Measurements from ENCODE around the gene ANKH.
A peak's percentile ranks its signal among the peaks of the same experiment; 100 is the strongest.

Gene ANKH

GRCh38 chr5:14873093-14873492 is 1.5 kb upstream of the ANKH start:
- Mint-ChIP-seq H3K27ac (no peak overlapping the region), H3K9me3 (no peaks in the 10 kb centered on the region), H3K4me1 (peaks cover 20% of the 10 kb centered on the region), H3K27me3 (no peaks in the 10 kb centered on the region), H3K4me3 (peak overlapping the region; percentile 9 to 94)
- ATAC-seq (no peak), DNase-seq (no peak)

GRCh38 chr5:14872070-14872989 is 752 bp upstream of the ANKH start:
- H3K9me3 Mint-ChIP-seq: no peaks in the 10 kb centered on the region
- peak overlapping the region; percentile 83 to 97 for H3K27ac Mint-ChIP-seq
- peak overlapping the region; percentile 90 to 94 for H3K4me3 Mint-ChIP-seq
- no peaks in the 10 kb centered on the region for H3K27me3 Mint-ChIP-seq
- DNase-seq: peak; percentile 65 to 66
- peaks cover 25% of the 10 kb centered on the region for H3K4me1 Mint-ChIP-seq
- peak; percentile 59 for ATAC-seq

GRCh38 chr5:14870337-14871213 is 1.0 kb downstream of the ANKH start:
- Mint-ChIP-seq H3K4me1 (peaks cover 38% of the 10 kb centered on the region), H3K9me3 (no peaks in the 10 kb centered on the region), H3K27ac (peak overlapping the region; percentile 95 to 98), H3K27me3 (no peaks in the 10 kb centered on the region), H3K4me3 (peak overlapping the region; percentile 89 to 100)
- peak; percentile 33 to 54 for DNase-seq
- no peak for ATAC-seq

GRCh38 chr5:14869668-14870164 is 1.9 kb downstream of the ANKH start:
- Mint-ChIP-seq H3K27ac (peak overlapping the region; percentile 95 to 98), H3K4me3 (peak overlapping the region; percentile 89 to 100), H3K27me3 (no peaks in the 10 kb centered on the region), H3K4me1 (peaks cover 39% of the 10 kb centered on the region), H3K9me3 (no peaks in the 10 kb centered on the region)
- DNase-seq: peak; percentile 32 to 57
- ATAC-seq: peak; percentile 73

- H3K27ac Mint-ChIP-seq: peak overlapping the region; percentile 95 to 98
- no peaks in the 10 kb centered on the region for H3K9me3 Mint-ChIP-seq
- peaks cover 41% of the 10 kb centered on the region for H3K4me1 Mint-ChIP-seq
- H3K4me3 Mint-ChIP-seq: peak overlapping the region; percentile 89 to 100
- ATAC-seq: no peak
- H3K27me3 Mint-ChIP-seq: no peaks in the 10 kb centered on the region
- no peak for DNase-seq
Measured at GRCh38 chr5:14869233-14869632, 2.3 kb downstream of the ANKH start.

- no peak for ATAC-seq
- Mint-ChIP-seq H3K4me1 (peaks cover 46% of the 10 kb centered on the region), H3K27ac (peak overlapping the region in 1 of 2 donors; percentile 98), H3K4me3 (peak overlapping the region; percentile 89 to 100), H3K27me3 (no peaks in the 10 kb centered on the region), H3K9me3 (no peaks in the 10 kb centered on the region)
- no peak for DNase-seq
Measured at GRCh38 chr5:14868771-14869170, 2.8 kb downstream of the ANKH start.

- no peak for ATAC-seq
- Mint-ChIP-seq H3K27ac (no peak overlapping the region), H3K27me3 (no peaks in the 10 kb centered on the region), H3K9me3 (no peaks in the 10 kb centered on the region), H3K4me1 (peaks cover 62% of the 10 kb centered on the region), H3K4me3 (no peak overlapping the region)
- DNase-seq: no peak
Measured at GRCh38 chr5:14864181-14864812, 7.3 kb downstream of the ANKH start.

GRCh38 chr5:14863105-14863504 is 8.5 kb downstream of the ANKH start:
- ATAC-seq (no peak), DNase-seq (no peak)
- H3K27ac Mint-ChIP-seq: peak overlapping the region in 1 of 2 donors; percentile 23
- H3K4me1 Mint-ChIP-seq: peaks cover 53% of the 10 kb centered on the region
- H3K9me3 Mint-ChIP-seq: no peaks in the 10 kb centered on the region
- no peak overlapping the region for H3K4me3 Mint-ChIP-seq
- H3K27me3 Mint-ChIP-seq: no peaks in the 10 kb centered on the region

- DNase-seq: no peak
- Mint-ChIP-seq H3K27ac (no peak overlapping the region), H3K27me3 (no peaks in the 10 kb centered on the region), H3K9me3 (no peaks in the 10 kb centered on the region), H3K4me1 (peaks cover 47% of the 10 kb centered on the region), H3K4me3 (no peak overlapping the region)
- no peak for ATAC-seq
Measured at GRCh38 chr5:14861123-14861765, 10.3 kb downstream of the ANKH start.

GRCh38 chr5:14859980-14860379 is 11.6 kb downstream of the ANKH start:
- Mint-ChIP-seq H3K4me1 (peaks cover 44% of the 10 kb centered on the region), H3K27ac (no peak overlapping the region), H3K4me3 (no peak overlapping the region), H3K27me3 (no peaks in the 10 kb centered on the region), H3K9me3 (no peaks in the 10 kb centered on the region)
- DNase-seq (no peak), ATAC-seq (no peak)

GRCh38 chr5:14859150-14859549 is 12.4 kb downstream of the ANKH start:
- DNase-seq: no peak
- H3K9me3 Mint-ChIP-seq: no peaks in the 10 kb centered on the region
- H3K4me3 Mint-ChIP-seq: no peak overlapping the region
- H3K27me3 Mint-ChIP-seq: no peaks in the 10 kb centered on the region
- H3K27ac Mint-ChIP-seq: no peak overlapping the region
- H3K4me1 Mint-ChIP-seq: peaks cover 45% of the 10 kb centered on the region
- no peak for ATAC-seq

- no peaks in the 10 kb centered on the region for H3K27me3 Mint-ChIP-seq
- peak overlapping the region; percentile 19 to 35 for H3K27ac Mint-ChIP-seq
- no peaks in the 10 kb centered on the region for H3K9me3 Mint-ChIP-seq
- no peak for ATAC-seq
- no peak for DNase-seq
- no peak overlapping the region for H3K4me3 Mint-ChIP-seq
- H3K4me1 Mint-ChIP-seq: peaks cover 20% of the 10 kb centered on the region
Measured at GRCh38 chr5:14855366-14855765, 16.2 kb downstream of the ANKH start.

GRCh38 chr5:14854799-14855198 is 16.8 kb downstream of the ANKH start:
- Mint-ChIP-seq H3K27ac (peak overlapping the region in 1 of 2 donors; percentile 35), H3K4me1 (peaks cover 14% of the 10 kb centered on the region), H3K27me3 (no peaks in the 10 kb centered on the region), H3K4me3 (no peak overlapping the region), H3K9me3 (no peaks in the 10 kb centered on the region)
- ATAC-seq (no peak), DNase-seq (no peak)

- no peak for ATAC-seq
- Mint-ChIP-seq H3K4me1 (peaks cover 14% of the 10 kb centered on the region), H3K27ac (no peak overlapping the region), H3K9me3 (no peaks in the 10 kb centered on the region), H3K27me3 (no peaks in the 10 kb centered on the region), H3K4me3 (no peak overlapping the region)
- DNase-seq: no peak
Measured at GRCh38 chr5:14853685-14854084, 17.9 kb downstream of the ANKH start.

GRCh38 chr5:14852779-14853178 is 18.8 kb downstream of the ANKH start:
- Mint-ChIP-seq H3K4me3 (no peak overlapping the region), H3K9me3 (no peaks in the 10 kb centered on the region), H3K4me1 (peaks cover 14% of the 10 kb centered on the region), H3K27me3 (no peaks in the 10 kb centered on the region), H3K27ac (no peak overlapping the region)
- DNase-seq (no peak), ATAC-seq (no peak)
